Upper lobe of right lung (tissue), 1 donor: Measurements from ENCODE around the gene ZNF518A. TPM values are rescaled to one million over a fixed set of nuclear protein-coding genes. Genes with fewer than 3 reads are reported as not detected.
"Not testable (repeated sequence)": the region's sequence is repeated elsewhere in the genome, so short reads cannot be mapped to it uniquely, and the experiment has no call there.

Experiments used
- ATAC-seq: fragments of 200-7000 bp; cut with Tn5 transposase; one replicate; pipeline ENCODE4 v1.9.1; 2020; ENCODE audit warnings: mild to moderate bottlenecking, moderate library complexity
- DNase-seq: peaks from one replicate; pipeline ENCODE4 v3.0.0-alpha.2; 2020
- H3K27ac ChIP-seq: fragments of 200-600 bp; one replicate; pipeline ENCODE4 v1.8.0; 2022
- H3K27me3 ChIP-seq: fragments of 200-600 bp; one replicate; pipeline ENCODE4 v1.8.0; 2022; ENCODE audit warnings: mild to moderate bottlenecking
- H3K36me3 ChIP-seq: fragments of 200-600 bp; one replicate; pipeline ENCODE4 v1.8.0; 2022
- H3K4me1 ChIP-seq: fragments of 200-600 bp; one replicate; pipeline ENCODE4 v1.8.0; 2022
- H3K4me3 ChIP-seq: fragments of 200-600 bp; one replicate; pipeline ENCODE4 v1.8.0; 2022; ENCODE audit warnings: mild to moderate bottlenecking
- H3K9me3 ChIP-seq: fragments of 200-600 bp; one replicate; pipeline ENCODE4 v1.8.0; 2022
- intact Hi-C: fragments of 100-400 bp; cut with DNase I; formaldehyde crosslinking; loops from one replicate; pipeline ENCODE4 v1.11.0; 2022
- total RNA-seq: library from RNA; stranded (reverse); fragmentation: NEBNext Ultra II Directional; extraction: Animal tissue kit (Norgen Biotek cat#: 25700); gene quantifications from one replicate; pipeline ENCODE4 v1.2.1, GENCODE V29; 2021
- TF ChIP-seq, protein P1 (sequence below): fragments of 200-600 bp; IDR thresholded peaks from one replicate; pipeline ENCODE4 v1.8.0; 2022; ENCODE audit warnings: antibody characterized with exemption
- donor health status: DM: no; HTN: yes; CAD: no; lungs with severe emphysema.

Gene ZNF518A
- total RNA-seq, 1 donor from 2014 or later = 17.9 TPM

DNA sequence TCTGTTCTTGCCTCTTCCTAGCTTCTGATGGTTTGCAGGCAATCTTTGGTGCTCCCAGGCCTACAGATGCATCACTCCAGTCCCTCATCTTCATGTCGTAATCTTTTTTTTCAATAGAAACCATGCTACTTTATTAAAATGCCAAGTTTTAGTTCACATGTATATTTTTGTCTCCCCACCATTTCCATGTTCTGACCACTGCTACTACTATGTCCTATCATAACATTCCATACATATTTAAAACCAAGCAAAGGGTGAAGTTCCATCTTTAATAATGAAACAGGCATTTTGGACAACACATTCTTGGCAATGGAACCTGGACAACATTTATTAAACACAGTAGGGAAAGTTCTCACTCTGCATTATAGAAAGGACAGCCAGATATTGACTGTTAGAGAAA, 58.8 kb downstream of the ZNF518A start:
- no peaks in the 10 kb centered on the region for H3K4me1 ChIP-seq
- TF ChIP-seq, protein P1, sequence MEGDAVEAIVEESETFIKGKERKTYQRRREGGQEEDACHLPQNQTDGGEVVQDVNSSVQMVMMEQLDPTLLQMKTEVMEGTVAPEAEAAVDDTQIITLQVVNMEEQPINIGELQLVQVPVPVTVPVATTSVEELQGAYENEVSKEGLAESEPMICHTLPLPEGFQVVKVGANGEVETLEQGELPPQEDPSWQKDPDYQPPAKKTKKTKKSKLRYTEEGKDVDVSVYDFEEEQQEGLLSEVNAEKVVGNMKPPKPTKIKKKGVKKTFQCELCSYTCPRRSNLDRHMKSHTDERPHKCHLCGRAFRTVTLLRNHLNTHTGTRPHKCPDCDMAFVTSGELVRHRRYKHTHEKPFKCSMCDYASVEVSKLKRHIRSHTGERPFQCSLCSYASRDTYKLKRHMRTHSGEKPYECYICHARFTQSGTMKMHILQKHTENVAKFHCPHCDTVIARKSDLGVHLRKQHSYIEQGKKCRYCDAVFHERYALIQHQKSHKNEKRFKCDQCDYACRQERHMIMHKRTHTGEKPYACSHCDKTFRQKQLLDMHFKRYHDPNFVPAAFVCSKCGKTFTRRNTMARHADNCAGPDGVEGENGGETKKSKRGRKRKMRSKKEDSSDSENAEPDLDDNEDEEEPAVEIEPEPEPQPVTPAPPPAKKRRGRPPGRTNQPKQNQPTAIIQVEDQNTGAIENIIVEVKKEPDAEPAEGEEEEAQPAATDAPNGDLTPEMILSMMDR = no peak
- no peak overlapping the region for H3K27ac ChIP-seq
- intact Hi-C loops = no loop called here
- no peaks in the 10 kb centered on the region for H3K27me3 ChIP-seq
- no peaks in the 10 kb centered on the region for H3K9me3 ChIP-seq
- no peak for DNase-seq
- no peak for ATAC-seq
- H3K4me3 ChIP-seq = no peak overlapping the region
- H3K36me3 ChIP-seq = no peaks in the 10 kb centered on the region

DNA sequence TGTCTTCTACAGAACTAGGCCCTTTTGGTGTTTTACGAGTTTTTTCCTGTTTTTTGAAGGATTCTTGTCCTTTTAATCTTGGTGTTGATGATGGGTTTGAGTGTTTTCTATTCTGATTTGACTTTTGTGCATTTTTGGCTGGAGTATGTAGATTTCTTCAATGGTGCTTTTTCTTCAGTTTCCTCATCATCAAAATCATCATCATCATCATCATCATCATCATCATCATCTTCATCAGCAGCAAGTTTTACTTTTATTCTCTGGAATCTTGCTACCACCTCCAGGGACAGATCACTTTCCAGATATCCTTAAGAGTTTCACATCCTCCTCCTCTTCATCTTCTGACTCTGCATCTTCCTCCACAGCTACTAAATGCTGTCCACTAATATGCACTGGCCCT, 59.4 kb downstream of the ZNF518A start:
- H3K4me3 ChIP-seq, H3K36me3 ChIP-seq, H3K9me3 ChIP-seq, H3K27ac ChIP-seq, H3K4me1 ChIP-seq, DNase-seq, ATAC-seq, intact Hi-C loops, H3K27me3 ChIP-seq: not testable (repeated sequence)

DNA sequence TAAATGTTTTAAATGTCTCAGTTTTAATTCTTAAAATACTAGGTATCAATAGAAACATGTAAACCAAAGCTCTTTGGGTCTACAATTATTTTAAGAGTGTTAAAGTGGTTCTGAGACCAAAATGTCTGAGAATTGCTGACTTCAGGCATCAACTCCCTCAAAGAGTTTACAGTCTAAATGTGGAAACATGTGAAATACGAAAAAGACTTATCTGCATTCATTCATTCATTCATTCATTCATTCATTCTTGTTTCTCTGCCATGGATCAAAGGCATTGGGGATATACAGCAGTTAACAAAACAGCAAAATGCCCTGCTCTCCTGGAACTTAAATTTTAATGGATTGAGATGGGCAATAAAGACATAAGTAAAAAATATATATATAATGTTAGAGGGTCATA, 71.4 kb downstream of the ZNF518A start:
- ATAC-seq (no peak), DNase-seq (no peak)
- Histone ChIP-seq H3K4me3 (no peak overlapping the region), H3K27ac (no peak overlapping the region), H3K27me3 (no peaks in the 10 kb centered on the region), H3K36me3 (no peaks in the 10 kb centered on the region), H3K9me3 (no peaks in the 10 kb centered on the region), H3K4me1 (no peaks in the 10 kb centered on the region)
- TF ChIP-seq, protein P1 = no peak
- intact Hi-C loops = no loop called here

DNA sequence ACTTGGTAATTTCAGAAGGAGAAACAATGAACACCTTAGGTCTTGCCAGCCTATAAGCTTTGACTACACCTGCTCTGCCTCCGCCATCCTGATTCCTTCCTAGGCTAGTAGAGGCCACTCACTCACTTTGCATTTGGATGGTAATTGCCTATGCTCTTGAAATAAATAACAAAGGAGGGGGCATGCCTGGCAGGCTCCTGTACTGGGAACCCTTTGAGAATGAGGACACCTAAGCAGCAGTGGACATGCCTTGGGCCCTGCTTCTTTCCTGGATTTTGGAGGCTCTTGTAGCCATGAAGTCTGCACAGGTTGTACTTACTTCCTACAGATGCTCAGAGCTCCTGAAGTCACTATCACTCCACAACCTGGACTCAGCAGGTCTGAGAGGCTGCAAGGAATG, 75.5 kb downstream of the ZNF518A start:
- DNase-seq (no peak), ATAC-seq (no peak)
- Histone ChIP-seq H3K4me1 (no peaks in the 10 kb centered on the region), H3K9me3 (no peaks in the 10 kb centered on the region), H3K27ac (no peak overlapping the region), H3K36me3 (no peaks in the 10 kb centered on the region), H3K4me3 (no peak overlapping the region), H3K27me3 (no peaks in the 10 kb centered on the region)
- intact Hi-C loops = no loop called here
- TF ChIP-seq, protein P1 = no peak

DNA sequence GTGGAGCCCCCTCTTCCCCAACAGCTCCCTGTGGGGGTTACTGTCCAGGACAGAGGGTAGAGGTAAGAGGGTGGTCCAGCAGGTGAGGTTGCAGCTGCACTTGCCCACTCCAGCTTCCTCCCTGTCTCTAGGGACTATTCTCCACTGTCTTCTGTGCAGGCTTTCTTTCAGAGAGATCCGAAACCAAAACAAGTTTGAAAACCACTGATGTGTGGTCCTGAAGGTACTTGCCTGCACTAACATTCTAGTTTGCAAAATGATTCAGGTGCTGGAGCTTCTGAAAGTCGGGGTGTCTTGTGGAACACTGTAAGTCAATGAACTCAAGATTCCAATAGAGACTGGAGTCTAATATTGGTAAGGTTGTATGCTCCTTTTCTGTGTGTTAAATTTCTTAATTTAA, 78.2 kb downstream of the ZNF518A start:
- no peaks in the 10 kb centered on the region for H3K9me3 ChIP-seq
- TF ChIP-seq, protein P1 = no peak
- H3K4me1 ChIP-seq = no peaks in the 10 kb centered on the region
- no peak overlapping the region for H3K4me3 ChIP-seq
- H3K36me3 ChIP-seq = no peaks in the 10 kb centered on the region
- no peaks in the 10 kb centered on the region for H3K27me3 ChIP-seq
- DNase-seq = no peak
- no peak overlapping the region for H3K27ac ChIP-seq
- intact Hi-C loops = no loop called here
- no peak for ATAC-seq

DNA sequence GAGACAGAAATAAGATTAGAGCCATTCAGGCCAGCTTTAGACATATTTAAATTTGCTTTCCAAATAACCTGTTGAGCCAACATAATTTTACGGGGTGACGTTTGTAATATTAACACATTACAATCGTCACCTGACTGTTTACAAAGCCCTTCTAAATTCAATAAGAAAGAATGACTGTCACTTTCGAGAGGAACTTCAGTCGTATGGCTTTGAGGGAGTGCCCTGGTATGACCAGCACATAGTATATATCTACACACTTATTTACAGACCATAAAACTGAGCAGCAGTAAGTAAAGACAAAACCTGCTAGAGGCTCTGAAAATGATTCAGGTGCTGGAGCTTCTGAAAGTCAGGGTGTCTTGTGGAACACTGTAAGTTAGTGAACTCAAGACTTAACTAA, 78.8 kb downstream of the ZNF518A start:
- intact Hi-C loops = no loop called here
- H3K4me1 ChIP-seq = no peaks in the 10 kb centered on the region
- no peaks in the 10 kb centered on the region for H3K36me3 ChIP-seq
- H3K9me3 ChIP-seq = no peaks in the 10 kb centered on the region
- TF ChIP-seq, protein P1 = no peak
- ATAC-seq (no peak), DNase-seq (no peak)
- no peak overlapping the region for H3K27ac ChIP-seq
- no peak overlapping the region for H3K4me3 ChIP-seq
- H3K27me3 ChIP-seq = no peaks in the 10 kb centered on the region
